SK-N-MC (cell line): ENCODE measurements around the gene DGLUCY.

Experiments used
- EZH2 ChIP-seq: fragments of 200-600 bp; sonication (generic); IDR thresholded peaks from one replicate; pipeline ENCODE4 v1.6.1; 2017; ENCODE audit warnings: antibody characterized with exemption
- POLR2AphosphoS5 ChIP-seq: IDR thresholded peaks from 2 replicates; pipeline ENCODE4 v1.6.1; 2012; ENCODE audit warnings: mild to moderate bottlenecking, low read depth, low read length, borderline replicate concordance

GRCh38 chr14:91234791-91235114, 120.9 kb downstream of the DGLUCY start:
- TF ChIP-seq EZH2 (no peak), POLR2AphosphoS5 (no peak)
